ENCODE measurements around the gene CDH20.
A peak's percentile ranks its signal among the peaks of the same experiment; 100 is the strongest.

CDH20 gene

GRCh38 chr18:61333271-61333745, at the start of gene CDH20:
Gene CDH20, plus strand, starts transcription at chr18:61333430.
- no peak for DNase-seq (ENCODE audit: low read depth in 2 of 2)

GRCh38 chr18:61284039-61284438, 49.2 kb upstream of the CDH20 start:
- no peak for DNase-seq (ENCODE audit: low read depth in 2 of 2)

- DNase-seq (ENCODE audit: low read depth in 2 of 2), result no peak
These were observed 47.5 kb upstream of the CDH20 start for GRCh38 chr18:61285777-61286176.

DNA sequence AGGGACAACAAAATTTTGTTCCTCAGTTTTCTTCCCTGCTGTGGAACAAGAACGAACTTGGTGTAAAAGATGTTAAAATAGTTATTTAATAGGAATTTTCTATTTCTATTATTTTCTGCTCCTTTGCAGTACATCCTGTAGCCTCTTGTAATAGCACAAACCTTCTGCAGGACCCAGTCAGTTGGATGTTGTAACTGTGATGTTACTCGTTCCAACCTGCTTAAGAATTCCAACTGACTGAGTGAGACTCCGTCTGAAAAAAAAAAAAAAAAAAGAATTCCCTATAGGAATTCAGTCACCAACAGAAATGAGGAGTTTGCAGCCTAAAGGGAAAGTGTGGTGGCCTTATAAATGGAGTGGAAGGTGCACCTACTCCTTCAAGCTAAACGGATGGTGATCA, 46.4 kb upstream of the CDH20 start:
- DNase-seq (ENCODE audit: low read depth in 2 of 2), result no peak

DNA sequence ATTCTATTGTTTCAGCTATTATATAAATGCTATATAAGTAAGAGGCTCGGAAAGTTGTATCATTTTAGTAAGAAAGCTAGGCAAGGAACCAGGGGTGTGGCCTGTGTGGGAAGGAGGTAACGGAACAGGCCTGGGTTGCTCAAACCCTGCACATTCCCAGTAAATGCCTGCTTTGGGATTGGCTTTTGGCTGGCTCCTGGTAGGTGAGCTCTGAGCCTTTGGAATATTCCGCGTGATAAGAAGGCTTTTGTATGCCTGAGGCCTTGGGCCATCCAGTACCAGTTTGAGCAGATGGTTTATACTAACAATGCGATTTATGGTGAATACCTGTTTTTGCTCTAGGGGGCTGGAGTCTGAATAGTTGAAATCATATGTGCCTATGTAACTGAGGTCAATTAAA, 42.6 kb upstream of the CDH20 start:
- DNase-seq (ENCODE audit: low read depth in 2 of 2), result no peak

DNA sequence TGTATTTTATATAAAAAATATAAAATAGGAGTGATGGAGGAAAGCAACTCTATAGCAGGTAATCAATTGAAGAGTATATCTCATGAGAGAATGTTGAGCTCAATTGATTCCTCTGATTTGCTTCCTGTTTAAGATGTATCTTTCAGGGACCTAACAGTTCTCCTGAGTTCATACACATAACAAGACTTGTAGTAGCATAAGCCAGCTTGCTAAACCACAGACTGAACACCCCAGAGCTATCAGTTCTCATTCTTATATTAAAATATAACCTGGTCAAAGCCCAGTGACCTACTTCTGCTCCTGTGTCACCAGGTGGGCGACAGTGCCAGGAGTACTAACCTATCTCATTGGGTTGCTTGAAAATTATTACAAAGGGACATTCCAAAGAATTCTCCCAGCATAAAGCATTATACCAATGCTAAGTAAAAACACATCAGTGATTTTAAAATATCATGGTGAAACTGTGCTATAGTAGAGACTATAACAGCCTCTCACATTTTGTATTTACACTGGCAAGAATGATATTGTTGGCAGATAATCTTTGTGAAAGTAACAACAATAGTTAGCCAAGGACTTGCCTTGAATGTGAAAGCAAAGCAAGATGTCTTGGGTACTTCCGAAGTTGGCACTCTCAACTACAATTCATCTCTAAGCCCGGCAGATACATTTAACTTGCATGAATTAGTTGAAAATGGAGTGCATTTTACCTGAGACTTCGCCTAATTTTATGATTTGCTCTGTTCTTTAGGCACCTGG, 40.8 kb upstream of the CDH20 start:
- no peak for DNase-seq (ENCODE audit: low read depth in 2 of 2)

- DNase-seq (ENCODE audit: low read depth in 2 of 2), result no peak
These were observed 38.1 kb upstream of the CDH20 start for GRCh38 chr18:61295153-61295552.

DNA sequence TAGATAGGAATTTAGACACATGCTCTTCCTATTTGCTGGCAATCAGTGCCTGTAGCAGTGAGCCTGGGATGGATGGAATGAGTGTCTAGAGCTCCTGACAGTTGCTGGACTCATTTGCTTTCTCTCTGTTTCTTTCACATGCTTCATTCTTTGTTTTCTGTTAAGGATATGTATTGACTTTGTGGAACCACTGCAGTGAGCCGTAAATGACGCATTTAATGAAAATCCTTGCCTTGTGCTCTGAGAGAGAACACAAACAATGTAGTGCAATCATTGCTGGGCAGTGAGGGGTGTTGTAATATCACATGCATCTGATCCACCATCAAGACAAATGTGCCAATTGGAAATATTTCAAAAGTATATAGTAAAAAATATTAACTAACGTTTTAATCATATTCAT, 25.2 kb upstream of the CDH20 start:
- no peak for DNase-seq (ENCODE audit: low read depth in 2 of 2)

- DNase-seq (ENCODE audit: low read depth in 2 of 2), result no peak
These were observed 24.3 kb upstream of the CDH20 start for GRCh38 chr18:61308795-61309393.

DNA sequence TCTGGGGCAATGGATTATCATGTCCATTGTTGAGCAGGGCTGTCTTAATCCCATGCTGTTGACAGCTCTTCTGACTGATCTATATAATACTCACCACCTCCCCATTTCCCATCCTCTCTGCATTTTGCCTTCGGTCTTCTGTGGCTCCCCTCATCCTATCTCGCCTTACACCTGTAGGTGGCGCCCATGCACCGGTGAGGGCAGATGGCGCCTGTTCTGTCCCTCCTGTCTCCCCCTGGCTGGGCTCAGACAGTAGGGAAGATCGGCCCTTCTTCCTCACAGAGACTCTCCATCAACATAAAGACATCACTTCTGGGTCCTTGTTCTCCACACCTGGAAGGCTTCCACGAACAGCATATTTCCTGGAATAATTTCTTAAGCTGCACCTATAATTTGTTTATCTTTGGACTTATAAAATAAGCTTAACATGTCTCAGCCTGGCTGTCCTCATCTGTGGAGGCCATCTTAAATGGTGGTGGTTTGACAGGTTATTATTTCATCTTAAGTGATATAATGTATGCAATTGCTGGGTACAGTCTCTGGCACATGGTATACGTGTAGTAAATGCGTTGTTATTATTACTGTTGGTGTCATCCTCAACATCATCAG, 10.9 kb upstream of the CDH20 start:
- DNase-seq (ENCODE audit: low read depth in 2 of 2), result peak; percentile 27 to 28

- no peak for DNase-seq (ENCODE audit: low read depth in 2 of 2)
These were observed 9.3 kb upstream of the CDH20 start for GRCh38 chr18:61323951-61324350.

DNA sequence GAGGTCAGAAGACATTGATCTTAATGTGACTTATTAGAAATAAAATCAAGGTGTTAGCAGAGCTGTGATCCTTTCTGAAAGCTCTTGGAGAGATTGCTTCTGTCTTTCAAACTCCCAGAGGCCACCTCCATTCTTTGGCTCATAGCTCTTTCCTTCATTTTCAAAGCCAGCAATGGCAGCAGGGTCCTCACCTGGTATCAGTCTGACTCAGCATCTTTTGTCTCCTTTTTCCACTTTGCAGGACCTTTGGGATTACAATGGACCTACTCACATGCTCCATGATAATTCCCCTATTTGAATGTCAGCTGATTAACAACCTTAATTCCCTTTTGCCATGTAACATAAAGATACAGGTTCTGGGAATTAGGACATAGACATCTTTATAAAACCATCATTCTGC, 6.8 kb upstream of the CDH20 start:
- no peak for DNase-seq (ENCODE audit: low read depth in 2 of 2)

DNA sequence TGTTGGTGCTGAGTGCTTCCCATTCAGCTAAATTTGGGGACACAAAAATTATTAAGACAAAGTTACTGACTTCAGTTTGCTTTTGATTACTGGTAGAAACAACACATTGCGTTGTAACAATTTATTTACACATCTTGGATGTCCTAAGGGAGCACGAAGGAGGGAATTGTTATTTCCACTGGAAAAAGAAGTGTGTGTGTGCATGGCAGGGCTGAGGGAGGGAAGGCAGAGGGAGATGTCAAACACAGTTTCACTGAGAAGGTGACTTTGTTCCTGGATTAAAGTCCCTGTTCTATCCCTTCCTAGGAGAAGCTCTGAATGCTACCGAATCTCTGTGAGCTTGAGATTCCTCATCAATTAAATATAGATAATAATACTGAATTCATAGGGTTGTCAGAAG, 3.8 kb upstream of the CDH20 start:
- no peak for DNase-seq (ENCODE audit: low read depth in 2 of 2)

DNA sequence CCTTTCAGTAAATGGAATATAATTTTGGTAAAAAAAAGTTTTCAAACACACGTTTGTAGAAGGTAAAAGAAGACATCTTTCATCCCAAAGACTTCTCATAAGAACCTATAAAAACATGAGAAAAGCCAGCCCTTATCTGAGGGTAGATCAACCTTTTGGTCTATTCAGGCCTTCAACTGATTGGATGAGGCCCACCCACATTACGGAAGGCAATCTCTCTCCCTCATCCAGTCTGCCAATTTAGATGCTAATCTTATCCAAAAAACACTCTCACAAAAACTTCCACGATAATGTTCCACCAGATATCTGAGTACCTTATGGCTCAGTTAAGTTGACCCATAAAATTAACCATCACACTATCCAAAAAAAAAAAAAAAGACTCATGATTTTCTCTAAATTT, 2.2 kb upstream of the CDH20 start:
- DNase-seq (ENCODE audit: low read depth in 2 of 2), result no peak

DNA sequence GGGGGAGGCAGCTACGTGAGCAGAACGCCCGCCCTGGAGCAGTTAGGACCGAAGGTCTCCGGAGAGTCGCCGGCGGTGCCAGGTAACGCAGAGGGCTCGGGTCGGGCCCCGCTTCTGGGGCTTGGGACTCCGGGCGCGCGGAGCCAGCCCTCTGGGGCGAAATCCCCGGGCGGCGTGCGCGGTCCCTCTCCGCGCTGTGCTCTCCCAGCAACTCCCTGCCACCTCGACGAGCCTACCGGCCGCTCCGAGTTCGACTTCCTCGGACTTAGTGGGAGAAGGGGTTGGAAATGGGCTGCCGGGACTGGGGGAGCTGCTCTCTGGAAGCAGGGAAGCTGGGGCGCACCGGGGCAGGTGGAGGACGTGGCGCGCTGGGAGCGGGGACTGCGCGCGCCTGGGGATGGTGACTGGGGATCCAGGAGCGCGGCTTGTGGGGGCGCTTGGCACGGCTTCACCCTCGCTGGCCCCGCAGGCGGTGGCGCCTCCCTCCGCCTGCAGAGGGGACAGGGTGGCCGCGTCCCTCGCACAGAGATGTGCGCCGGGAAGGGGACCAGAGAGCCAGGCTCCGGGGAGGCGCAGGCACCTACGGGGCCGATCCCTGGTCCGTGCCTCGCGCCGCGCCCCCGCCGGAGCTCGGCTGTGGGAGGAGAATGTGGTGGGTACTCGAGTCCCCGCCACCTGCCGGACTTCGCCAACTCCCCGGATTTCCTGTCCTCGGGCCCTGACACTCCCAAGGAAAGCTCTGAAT, 688 bp downstream of the CDH20 start:
- no peak for DNase-seq (ENCODE audit: low read depth in 2 of 2)

- DNase-seq (ENCODE audit: low read depth in 2 of 2), result no peak
These were observed 1.2 kb downstream of the CDH20 start for GRCh38 chr18:61334491-61334850.

DNA sequence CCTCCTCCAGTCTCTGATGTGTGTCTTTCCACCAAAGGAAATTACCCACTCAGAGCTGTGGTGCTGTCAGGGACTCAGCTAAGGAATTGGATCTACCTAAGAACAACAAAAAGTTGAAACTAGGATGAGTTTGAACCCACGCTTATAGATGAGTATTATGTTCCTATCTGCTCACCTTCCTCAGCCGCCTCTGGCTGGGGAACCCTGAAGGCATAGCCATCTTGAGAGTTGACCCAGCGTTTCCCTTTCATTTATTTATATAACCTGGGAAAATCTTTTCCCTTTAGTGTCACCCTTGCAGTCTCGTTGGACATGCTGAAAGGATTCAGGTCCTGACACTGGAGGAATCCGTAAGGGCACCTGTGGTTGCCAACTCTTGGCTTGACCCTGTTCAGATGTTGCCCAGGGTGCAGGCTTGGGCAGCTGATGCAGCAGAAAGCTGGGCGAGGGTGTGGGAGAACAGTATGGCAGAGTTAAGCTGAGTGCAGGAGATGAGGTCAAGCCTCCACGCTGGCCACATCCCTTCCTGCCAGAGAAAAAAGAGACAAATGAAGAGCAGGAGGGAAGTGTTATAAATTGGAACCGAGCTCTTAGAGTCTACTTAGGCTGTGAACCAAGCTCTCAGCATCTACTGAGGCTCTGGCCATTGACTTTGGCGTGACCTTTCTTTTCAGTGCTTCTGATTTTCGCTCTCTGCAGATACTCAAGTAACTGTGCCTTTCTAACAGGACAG, 1.9 kb downstream of the CDH20 start:
- no peak for DNase-seq (ENCODE audit: low read depth in 2 of 2)

DNA sequence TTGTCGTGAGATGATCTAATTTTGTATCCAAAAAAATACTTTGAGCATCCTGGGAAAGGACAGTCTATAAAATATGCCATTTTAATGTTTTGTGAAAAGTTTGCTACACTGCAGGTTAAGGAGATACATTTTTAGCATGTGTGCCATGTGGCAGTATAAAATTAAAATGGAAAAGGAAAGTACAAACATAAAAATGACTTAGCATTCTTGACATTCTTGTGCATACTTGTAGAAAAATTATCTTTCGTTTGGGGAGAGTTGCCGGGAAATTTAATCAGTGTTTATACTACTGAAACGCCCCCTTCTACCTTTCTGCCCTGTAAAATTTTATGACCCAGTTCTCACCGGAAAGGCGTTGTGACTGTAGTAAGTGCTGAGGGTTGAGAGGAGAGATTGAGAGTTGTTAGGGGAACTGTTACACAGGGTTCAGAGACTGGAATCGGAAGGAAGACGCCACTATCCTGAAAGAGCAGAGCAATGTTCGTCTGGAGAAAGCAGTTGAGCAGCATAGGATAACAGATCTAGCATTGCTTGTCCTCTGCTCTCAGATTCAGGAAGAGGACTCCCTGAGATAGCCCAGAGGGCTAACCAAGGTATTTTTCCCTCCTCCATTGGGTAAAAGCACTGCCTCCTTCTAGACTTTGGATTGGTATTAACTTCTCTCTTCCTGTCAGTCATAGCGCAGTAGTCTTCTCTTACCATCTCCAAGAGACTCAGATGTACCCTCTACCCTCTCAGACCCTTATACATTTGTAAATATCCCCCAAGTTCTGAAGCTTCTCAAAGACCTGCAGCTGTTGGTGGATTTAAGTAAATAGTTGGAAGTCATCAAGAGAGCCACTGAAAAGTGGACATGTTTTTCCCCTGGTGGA, 2.7 kb downstream of the CDH20 start:
- no peak for DNase-seq (ENCODE audit: low read depth in 2 of 2)

- no peak for DNase-seq (ENCODE audit: low read depth in 2 of 2)
These were observed 3.5 kb downstream of the CDH20 start for GRCh38 chr18:61336766-61337165.

GRCh38 chr18:61337527-61337926, 4.3 kb downstream of the CDH20 start:
- no peak for DNase-seq (ENCODE audit: low read depth in 2 of 2)

DNA sequence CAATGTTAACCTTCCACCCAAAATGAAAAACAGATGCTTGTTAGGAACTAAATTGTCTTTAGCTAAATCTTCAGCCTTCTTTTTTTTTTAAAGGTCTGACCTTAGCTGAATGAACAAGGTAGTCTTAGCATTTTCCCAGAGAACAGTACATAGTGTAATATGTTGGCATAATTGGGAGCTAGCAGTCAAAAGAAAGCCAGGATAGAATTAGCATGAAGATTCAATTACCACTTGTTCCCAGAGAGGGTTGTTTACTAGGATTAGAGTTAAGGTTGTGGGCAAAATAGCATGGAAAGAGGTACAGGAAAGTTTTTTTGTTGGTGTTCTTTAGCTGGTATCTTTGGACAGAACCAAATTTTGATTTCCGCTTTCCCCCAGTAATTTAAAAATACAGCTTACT, 6.9 kb downstream of the CDH20 start:
- no peak for DNase-seq (ENCODE audit: low read depth in 2 of 2)

Data from stimulated activated CD8-positive, alpha-beta memory T cell treated with anti-CD3 and anti-CD28 coated beads, Interleukin-2, amount 100 ng/mL, for 48 hours (primary cell).